Cardiac fibroblast (primary cell): Measurements from ENCODE around the gene SPOCK2.

ENCODE experiments used
- DNase-seq, 2 donors: peaks; one replicate each; pipeline versions ENCODE4 v3.0.0 to v3.0.0-alpha.2; 2010; ENCODE audit warnings: low read depth in 2 of 2
- H3K4me3 ChIP-seq, 2 donors: replicated peaks in 1 of 2; 1 replicate in 1 of 2; 2 replicates in 1 of 2; pipeline ENCODE4 v1.5.1; 2011; ENCODE audit warnings: low read depth in 2 of 2, low read length in 2 of 2, mild to moderate bottlenecking in 2 of 2, moderate library complexity in 1 of 2
- CTCF ChIP-seq: IDR thresholded peaks from one replicate; pipeline ENCODE4 v1.5.1; 2011; ENCODE audit warnings: low read depth, mild to moderate bottlenecking, low read length, inconsistent platforms

The SPOCK2 gene

GRCh38 chr10:72127571-72127970 lies 39.2 kb upstream of the SPOCK2 start:
- TF ChIP-seq CTCF = no peak
- DNase-seq = no peak
- no peak overlapping the region for H3K4me3 ChIP-seq

GRCh38 chr10:72126872-72127232 lies 38.5 kb upstream of the SPOCK2 start:
- H3K4me3 ChIP-seq = no peak overlapping the region
- no peak for TF ChIP-seq CTCF
- DNase-seq = no peak

GRCh38 chr10:72126184-72126871 lies 38.0 kb upstream of the SPOCK2 start:
- peak; percentile 53 for TF ChIP-seq CTCF
- no peak overlapping the region for H3K4me3 ChIP-seq
- DNase-seq = peak; percentile 79 to 82

GRCh38 chr10:72124989-72125388 lies 36.6 kb upstream of the SPOCK2 start:
- peak; percentile 44 to 66 for DNase-seq
- TF ChIP-seq CTCF = no peak
- H3K4me3 ChIP-seq = no peak overlapping the region

GRCh38 chr10:72124381-72124780 lies 36.0 kb upstream of the SPOCK2 start:
- no peak overlapping the region for H3K4me3 ChIP-seq
- TF ChIP-seq CTCF = no peak
- no peak for DNase-seq

GRCh38 chr10:72123616-72124015 lies 35.3 kb upstream of the SPOCK2 start:
- peak in 1 of 2 donors; percentile 42 for DNase-seq
- no peak for TF ChIP-seq CTCF
- H3K4me3 ChIP-seq = no peak overlapping the region

- no peak for TF ChIP-seq CTCF
- H3K4me3 ChIP-seq = no peak overlapping the region
- DNase-seq = no peak
Measured at GRCh38 chr10:72122221-72122620, 33.9 kb upstream of the SPOCK2 start.
